BE2C (cell line): ENCODE results near the gene TMEM59L.

Experiments used
- DNase-seq: peaks from one replicate; pipeline ENCODE4 v3.0.0-alpha.2; 2020
- H3K27me3 ChIP-seq: fragments of 250-450 bp; sonication (Bioruptor Pico); 2 replicates; pipeline ENCODE4 v1.5.1; 2020; ENCODE audit warnings: mild to moderate bottlenecking
- H3K36me3 ChIP-seq: fragments of 250-450 bp; sonication (Bioruptor Pico); 2 replicates; pipeline ENCODE4 v1.5.1; 2020; ENCODE audit warnings: mild to moderate bottlenecking
- H3K4me1 ChIP-seq: fragments of 250-450 bp; sonication (Bioruptor Pico); 2 replicates; pipeline ENCODE4 v1.5.1; 2020
- H3K4me3 ChIP-seq: 2 replicates; pipeline ENCODE4 v1.5.1; 2011; ENCODE audit warnings: low read depth, low read length
- H3K9me3 ChIP-seq: fragments of 250-450 bp; sonication (Bioruptor Pico); 2 replicates; pipeline ENCODE4 v1.5.1; 2020
- CTCF ChIP-seq: IDR thresholded peaks from 2 replicates; pipeline ENCODE4 v1.5.1; 2012; ENCODE audit warnings: mild to moderate bottlenecking, low read depth, low read length

The TMEM59L gene

GRCh38 chr19:18639706-18640243 is 27.1 kb downstream of the TMEM59L start:
- Histone ChIP-seq H3K4me1 (no peaks in the 10 kb centered on the region), H3K4me3 (no peak overlapping the region), H3K9me3 (peaks cover 6% of the 10 kb centered on the region), H3K27me3 (no peaks in the 10 kb centered on the region), H3K36me3 (no peaks in the 10 kb centered on the region)
- no peak for TF ChIP-seq CTCF
- DNase-seq, result no peak

GRCh38 chr19:18644196-18645034 is 31.7 kb downstream of the TMEM59L start:
- TF ChIP-seq CTCF, result no peak
- DNase-seq, result no peak

GRCh38 chr19:18645035-18645511 is 32.4 kb downstream of the TMEM59L start:
- H3K4me1 ChIP-seq, result no peaks in the 10 kb centered on the region; the same call in 1 of the 2 replicates
- H3K36me3 ChIP-seq, result no peaks in the 10 kb centered on the region
- peaks cover 6% of the 10 kb centered on the region for H3K9me3 ChIP-seq
- no peaks in the 10 kb centered on the region for H3K27me3 ChIP-seq
- no peak overlapping the region for H3K4me3 ChIP-seq
- no peak for DNase-seq
- TF ChIP-seq CTCF, result no peak

More at GRCh38 chr19:18644196-18645034, 31.7 kb downstream of the TMEM59L start:
- Histone ChIP-seq H3K9me3 (peaks cover 6% of the 10 kb centered on the region), H3K4me1 (no peaks in the 10 kb centered on the region; the same call in 1 of the 2 replicates), H3K27me3 (no peaks in the 10 kb centered on the region), H3K4me3 (no peak overlapping the region), H3K36me3 (no peaks in the 10 kb centered on the region)

- no peak for DNase-seq
- TF ChIP-seq CTCF, result no peak
- no peak overlapping the region for H3K4me3 ChIP-seq
Observed at GRCh38 chr19:18646535-18647370, 34.1 kb downstream of the TMEM59L start.

GRCh38 chr19:18647371-18647767 is 34.7 kb downstream of the TMEM59L start:
- no peak for TF ChIP-seq CTCF
- no peaks in the 10 kb centered on the region for H3K27me3 ChIP-seq
- peaks cover 6% of the 10 kb centered on the region for H3K9me3 ChIP-seq
- H3K36me3 ChIP-seq, result no peaks in the 10 kb centered on the region
- no peak for DNase-seq
- H3K4me3 ChIP-seq, result no peak overlapping the region
- no peaks in the 10 kb centered on the region; the same call in 1 of the 2 replicates for H3K4me1 ChIP-seq

More at GRCh38 chr19:18646535-18647370, 34.1 kb downstream of the TMEM59L start:
- no peaks in the 10 kb centered on the region for H3K27me3 ChIP-seq
- H3K4me1 ChIP-seq, result no peaks in the 10 kb centered on the region; the same call in 1 of the 2 replicates
- no peaks in the 10 kb centered on the region for H3K36me3 ChIP-seq
- peaks cover 6% of the 10 kb centered on the region for H3K9me3 ChIP-seq
